Bronchial smooth muscle cell (primary cell): ENCODE measurements around the gene NDST3. TPM values are rescaled to one million over a fixed set of nuclear protein-coding genes. Genes with fewer than 3 reads are reported as not detected.

ENCODE experiments used
- total RNA-seq: library from RNA; depleted of rRNA; stranded (reverse); fragments of >200 nt; gene quantifications from 2 replicates; pipeline ENCODE4 v1.2.1, GENCODE V29; 2014

Gene NDST3
- total RNA-seq = 0.16 TPM in 1 of 2 replicates, not detected in the other

DNA sequence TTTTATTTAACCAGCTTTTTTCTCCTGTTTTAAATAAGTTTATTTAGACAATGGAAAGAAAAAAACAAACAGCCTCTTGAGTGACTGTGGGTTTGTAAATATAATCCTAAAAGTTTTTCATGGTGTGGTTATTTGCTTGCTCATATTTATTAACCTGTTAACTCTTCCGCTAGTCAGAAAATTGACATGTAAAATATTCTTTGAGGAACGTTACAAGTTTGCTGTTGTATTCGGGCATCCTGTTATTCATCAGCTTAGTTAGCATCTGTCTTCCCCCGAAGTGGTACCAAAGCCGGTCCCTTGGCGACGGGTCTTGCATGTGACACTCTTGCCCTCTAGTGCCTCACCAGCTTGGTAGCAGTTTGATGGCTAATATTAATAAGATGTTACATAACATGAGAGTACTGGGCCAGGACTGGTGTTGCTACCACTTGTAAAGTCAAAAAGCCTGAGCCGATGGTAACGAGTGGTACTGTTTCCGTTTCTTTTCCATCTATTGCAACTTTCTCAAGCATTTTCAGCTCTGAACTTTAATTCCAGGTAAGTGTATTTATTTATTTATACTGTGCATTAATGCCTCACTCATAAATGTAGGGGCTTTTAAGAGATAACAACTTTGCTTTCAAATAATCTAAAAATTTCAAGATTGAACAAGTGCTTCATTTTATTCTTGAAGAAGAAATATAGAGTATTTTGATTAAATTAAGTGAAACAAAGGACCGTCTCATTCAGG is at the start of gene NDST3:
TSS of gene NDST3 (plus strand) at position 434 of the 733 bp plus-strand sequence. CDS start 19,425 bp downstream, outside the sequence.

